Esophagus squamous epithelium (tissue), 5 donors: ENCODE measurements around the gene LNPEP. TPM values are rescaled to one million over a fixed set of nuclear protein-coding genes. Genes with fewer than 3 reads are reported as not detected.

ENCODE experiments used
- DNase-seq: peaks from one replicate; lab custom pipeline; 2025; lab: John Stamatoyannopoulos, UW
- H3K27ac ChIP-seq, 4 donors: fragments of 200-600 bp; sonication (generic); one replicate each; pipeline ENCODE4 v1.5.1; 2016 to 2019; ENCODE audit warnings: mild to moderate bottlenecking in 1 of 4
- H3K27me3 ChIP-seq, 4 donors: fragments of 200-600 bp; sonication (generic); 1 replicate in 3 of 4; 2 replicates in 1 of 4; pipeline versions ENCODE4 v1.5.1 to v1.6.0; 2017 to 2021; ENCODE audit warnings: antibody characterized with exemption in 1 of 4
- H3K36me3 ChIP-seq, 3 donors: fragments of 200-600 bp; sonication (generic); one replicate each; pipeline ENCODE4 v1.5.1; 2016 to 2019
- H3K4me1 ChIP-seq, 3 donors: fragments of 200-600 bp; sonication (generic); one replicate each; pipeline ENCODE4 v1.5.1; 2017 to 2019
- H3K4me3 ChIP-seq, 4 donors: fragments of 200-600 bp; sonication (generic); 1 replicate in 3 of 4; 2 replicates in 1 of 4; pipeline ENCODE4 v1.5.1; 2016 to 2019; ENCODE audit warnings: mild to moderate bottlenecking in 2 of 4, moderate library complexity in 1 of 4
- H3K9me3 ChIP-seq, 3 donors: fragments of 200-600 bp; sonication (generic); one replicate each; pipeline ENCODE4 v1.5.1; 2016 to 2019
- CTCF ChIP-seq, 6 experiments: fragments of 450-650 bp in 4 of 6; fragments of 200-600 bp in 2 of 6; sonication (generic) in 2 of 6; IDR thresholded peaks; one replicate each; pipeline ENCODE4 v1.5.1; 2016 to 2019; ENCODE audit warnings: antibody characterized with exemption in 6 of 6, mild to moderate bottlenecking in 4 of 6, moderate library complexity in 4 of 6
- POLR2A ChIP-seq, 4 donors: fragments of 450-650 bp; IDR thresholded peaks; one replicate each; pipeline ENCODE4 v1.6.1; 2017; ENCODE audit warnings: antibody characterized with exemption in 4 of 4, mild to moderate bottlenecking in 4 of 4, moderate library complexity in 3 of 4
- WGBS, 2 donors: methylation state at CpG; one replicate each; pipeline ENCODE4 v1.1.5; 2018; 5-methylcytosine and 5-hydroxymethylcytosine counted together
- intact Hi-C: fragments of 100-400 bp; cut with DNase I; formaldehyde crosslinking; loops from one replicate; pipeline ENCODE4 v1.15.0; 2022
- total RNA-seq, 4 donors: library from RNA; depleted of rRNA; stranded (reverse); fragments of >200 nt; gene quantifications; one replicate each; pipeline ENCODE4 v1.1.0, GENCODE V29; 2016
- donor health status: DM: yes; HTN: yes; CAD: no.

The LNPEP gene
- 10 to 100 TPM; 32.0 to 48.1 (median 36.0) TPM for total RNA-seq

GRCh38 chr5:96935559-96936430 lies at the start of gene LNPEP:
TSS of gene LNPEP (plus strand) at chr5:96936080. CDS start at chr5:96936156, 76 bp downstream.
- Histone ChIP-seq H3K4me1 (peaks cover 15 to 70% (median 28%) of the 10 kb centered on the region in 3 donors), H3K4me3 (peak within 1 kb of the TSS; percentile 86 to 97 (median 92)), H3K36me3 (no peaks in the 10 kb centered on the region), H3K27ac (peak within 1 kb of the TSS; percentile 96 to 99 (median 98)), H3K27me3 (no peaks in the 10 kb centered on the region), H3K9me3 (no peaks in the 10 kb centered on the region)
- intact Hi-C loops, result no loop called here
- WGBS, 2 donors, result 0% methylated on average over 9 of the region's 79 CpGs; no CpG with 5 or more reads in 1 of the 2 donors
- TF ChIP-seq CTCF (IDR thresholded peaks at IDR 0.05) (peak in 1 of 6 experiments; percentile 32), POLR2A (IDR thresholded peaks at IDR 0.05) (peak in 3 of 4 donors; percentile 22 to 94 (median 94))
- DNase-seq, result peak; percentile 76

DNA sequence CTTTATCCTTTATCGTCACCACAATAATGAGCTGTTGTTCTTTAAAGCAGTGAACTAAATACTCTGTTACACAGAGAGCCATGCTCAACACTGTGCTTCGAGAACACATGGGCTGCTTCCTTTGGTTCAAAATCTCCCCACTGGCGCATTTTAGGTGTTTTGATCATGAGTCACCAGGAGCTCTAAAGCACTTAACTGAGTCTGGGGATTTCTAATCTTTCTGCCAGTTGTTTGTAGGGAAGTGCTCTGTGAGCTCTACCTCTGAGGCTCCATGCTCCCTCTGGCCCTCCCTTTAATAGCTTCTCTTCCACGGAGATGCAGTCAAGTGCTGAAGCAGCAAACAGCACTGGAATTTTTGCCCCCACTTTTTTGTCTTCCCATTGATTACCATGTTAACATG lies 42.5 kb upstream of the LNPEP start:
- TF ChIP-seq CTCF (IDR thresholded peaks at IDR 0.05) (no peak), POLR2A (IDR thresholded peaks at IDR 0.05) (no peak)
- H3K9me3 ChIP-seq, result no peaks in the 10 kb centered on the region
- H3K27me3 ChIP-seq, result no peaks in the 10 kb centered on the region
- H3K4me1 ChIP-seq, result no peaks in the 10 kb centered on the region
- WGBS, 2 donors, result 78 to 81% methylated on average over 4 of the region's 4 CpGs
- H3K27ac ChIP-seq, result no peak overlapping the region
- no peak for DNase-seq
- H3K36me3 ChIP-seq, result peaks cover 0 to 93% (median 0%) of the 10 kb centered on the region in 3 donors
- intact Hi-C loops, result no loop called here
- H3K4me3 ChIP-seq, result no peak overlapping the region

- Histone ChIP-seq H3K4me1 (no peaks in the 10 kb centered on the region), H3K27ac (peak overlapping the region in 1 of 4 donors; percentile 10), H3K9me3 (no peaks in the 10 kb centered on the region), H3K36me3 (peaks cover 0 to 94% (median 7%) of the 10 kb centered on the region in 3 donors), H3K27me3 (no peaks in the 10 kb centered on the region), H3K4me3 (no peak overlapping the region)
- no peak for TF ChIP-seq CTCF (IDR thresholded peaks at IDR 0.05)
- TF ChIP-seq POLR2A (IDR thresholded peaks at IDR 0.05), result no peak
- intact Hi-C loops, result no loop called here
- 39 to 60% methylated on average over 4 of the region's 4 CpGs for WGBS, 2 donors
- DNase-seq, result no peak
These were observed 39.6 kb upstream of the LNPEP start for GRCh38 chr5:96896276-96896675.

DNA sequence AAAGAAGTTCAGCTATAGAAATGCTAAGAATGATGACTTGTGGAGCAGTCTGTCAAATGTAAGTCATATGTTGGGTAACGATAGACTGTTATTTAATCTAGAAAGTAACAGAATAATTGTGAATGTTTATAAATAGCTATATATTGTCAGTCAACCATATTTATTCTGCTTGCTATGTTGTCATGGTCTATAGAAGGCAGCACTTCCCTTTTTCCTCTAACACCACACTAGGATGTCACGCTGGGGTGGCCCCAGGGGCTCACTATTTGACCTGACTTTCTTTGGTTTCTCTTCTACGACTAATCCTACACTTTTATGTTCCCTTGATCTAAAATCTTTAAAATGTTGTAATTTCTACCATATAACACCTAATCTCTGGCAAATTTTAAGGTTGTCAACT lies 39.1 kb upstream of the LNPEP start:
- TF ChIP-seq POLR2A (IDR thresholded peaks at IDR 0.05), result no peak
- TF ChIP-seq CTCF (IDR thresholded peaks at IDR 0.05), result no peak
- DNase-seq, result no peak
- Histone ChIP-seq H3K27me3 (no peaks in the 10 kb centered on the region), H3K9me3 (no peaks in the 10 kb centered on the region), H3K36me3 (peaks cover 0 to 95% (median 7%) of the 10 kb centered on the region in 3 donors), H3K4me1 (no peaks in the 10 kb centered on the region), H3K27ac (peak overlapping the region in 1 of 4 donors; percentile 10), H3K4me3 (no peak overlapping the region)
- intact Hi-C loops, result no loop called here
- 56 to 74% methylated on average over 3 of the region's 3 CpGs for WGBS, 2 donors

GRCh38 chr5:96901384-96901783 lies 34.5 kb upstream of the LNPEP start:
- H3K27ac ChIP-seq, result no peak overlapping the region
- DNase-seq, result no peak
- intact Hi-C loops, result no loop called here
- TF ChIP-seq POLR2A (IDR thresholded peaks at IDR 0.05), result no peak
- no peak for TF ChIP-seq CTCF (IDR thresholded peaks at IDR 0.05)
- H3K36me3 ChIP-seq, result peaks cover 0 to 97% (median 7%) of the 10 kb centered on the region in 3 donors
- H3K27me3 ChIP-seq, result no peaks in the 10 kb centered on the region
- H3K9me3 ChIP-seq, result no peaks in the 10 kb centered on the region
- no peak overlapping the region for H3K4me3 ChIP-seq
- 83 to 90% methylated on average over 6 of the region's 6 CpGs for WGBS, 2 donors
- H3K4me1 ChIP-seq, result no peaks in the 10 kb centered on the region
